ENCODE measurements around the gene CDH2. TPM values are rescaled to one million over a fixed set of nuclear protein-coding genes. Genes with fewer than 3 reads are reported as not detected.

Gene CDH2
- 39.4 to 57.6 TPM (median 50.4 TPM) in 5 replicates for total RNA-seq (2022; extraction: Qiagen RNA extraction)

DNA sequence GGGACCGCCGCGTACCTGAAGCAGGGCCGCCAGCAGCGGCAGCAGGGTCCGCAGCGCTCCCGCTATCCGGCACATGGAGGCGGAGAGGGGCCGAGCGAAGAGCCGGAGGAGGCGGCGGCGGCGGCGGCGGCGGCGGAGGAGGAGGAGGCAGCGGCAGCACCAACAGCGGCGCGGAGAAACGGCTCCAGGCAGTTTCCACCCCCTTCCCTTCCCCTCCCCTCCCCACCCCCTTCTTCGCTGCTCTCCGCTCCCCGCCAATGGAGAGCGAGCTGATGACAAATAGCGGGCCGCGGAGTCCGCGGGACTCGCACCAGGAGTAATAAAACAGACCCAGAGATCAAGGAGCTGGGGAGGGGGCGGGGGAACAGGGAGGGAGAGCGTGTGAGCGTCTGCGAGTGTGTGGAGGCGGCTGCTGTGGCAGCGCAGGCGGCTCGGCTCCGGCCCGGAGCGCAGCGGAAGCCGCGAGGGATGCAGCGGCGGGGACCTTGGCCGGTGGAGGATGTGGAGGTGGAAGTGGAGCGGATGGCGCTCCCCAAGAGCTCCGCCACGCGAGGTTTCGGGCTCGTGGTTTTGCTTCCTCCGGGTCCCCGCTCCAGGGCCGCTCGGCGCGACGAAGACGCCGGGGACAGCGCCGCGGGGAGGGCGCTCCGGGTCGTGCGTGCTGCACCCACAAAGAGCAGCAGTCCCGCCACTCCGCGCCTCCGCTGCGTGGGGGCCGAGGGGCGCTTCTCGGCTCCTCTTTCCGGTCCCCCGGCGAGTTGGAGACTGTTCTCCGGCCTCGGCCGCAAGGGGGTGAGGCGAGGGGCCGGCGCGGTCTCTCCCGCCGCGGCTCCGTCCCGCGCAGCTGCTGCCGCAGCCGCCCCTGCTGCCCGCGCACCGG, at the start of gene CDH2:
Gene CDH2, minus strand, starts transcription at position 183 of the 880 bp plus-strand sequence. Its CDS starts 108 bp downstream, at position 75.

Measured in A549 treated with dexamethasone at 1 μM for 4 hours (cell line).